ENCODE data around the gene ACSF3. TPM values are rescaled to one million over a fixed set of nuclear protein-coding genes. Genes with fewer than 3 reads are reported as not detected.
A peak's percentile ranks its signal among the peaks of the same experiment; 100 is the strongest.
"Not testable (repeated sequence)": the region's sequence is repeated elsewhere in the genome, so short reads cannot be mapped to it uniquely, and the experiment has no call there.

ACSF3 gene
- total RNA-seq, 3 donors from 2014 or later (not counting 1 experiment from before 2014, with no cell fraction given), result 45.0 to 71.4 (median 51.6) TPM

DNA sequence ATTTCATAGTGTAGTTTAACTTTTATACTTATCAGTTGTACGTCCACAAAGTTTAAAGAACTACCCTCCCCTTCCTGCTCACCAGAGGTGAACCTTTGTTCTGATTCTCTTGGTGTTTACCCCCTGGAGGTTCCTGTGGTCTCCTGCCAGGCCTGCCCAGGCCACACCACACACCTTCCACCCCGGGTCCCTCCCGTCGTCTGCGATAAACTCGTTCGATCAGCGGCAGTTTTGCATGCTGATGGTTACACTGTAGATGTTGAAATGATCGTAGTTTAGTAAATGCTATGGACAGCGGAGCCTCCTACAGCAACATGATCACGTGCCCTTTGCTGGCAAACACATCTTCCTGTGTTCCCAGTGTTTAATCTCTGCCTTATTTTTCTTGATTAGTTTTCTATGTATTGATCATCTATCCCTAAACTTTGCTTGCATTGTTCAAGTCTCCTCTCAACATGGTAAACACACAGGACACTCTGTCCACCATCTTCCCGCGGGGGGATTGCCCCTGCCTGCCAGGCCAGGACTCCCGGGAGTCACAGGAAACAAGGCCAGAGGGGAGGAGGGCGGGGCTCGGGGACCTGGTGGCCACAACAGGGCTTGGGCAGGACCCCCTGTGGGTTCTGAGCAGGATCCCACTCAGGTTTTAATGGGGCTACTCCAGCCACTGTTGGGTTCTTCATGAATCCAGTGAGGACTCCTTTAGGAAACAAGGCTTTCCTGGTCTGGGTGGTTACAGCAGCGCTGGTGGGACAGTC, 2.8 kb upstream of the ACSF3 start:
- H3K9me3 ChIP-seq (ENCODE audit: control insufficient read depth, insufficient read depth, low read length), result no peaks in the 10 kb centered on the region
- Mint-ChIP-seq H3K4me1 (peaks cover 16 to 19% of the 10 kb centered on the region in 2 donors), H3K4me3 (no peak overlapping the region), H3K9me3 (no peaks in the 10 kb centered on the region), H3K36me3 (no peaks in the 10 kb centered on the region), H3K27me3 (ENCODE audit: low read depth in 2 of 2) (peaks cover 20 to 36% of the 10 kb centered on the region in 2 donors), H3K27ac (no peak overlapping the region)
- no peaks in the 10 kb centered on the region for H3K36me3 ChIP-seq (ENCODE audit: control insufficient read depth, insufficient read depth, low read length)
- DNase-seq, result no peak
- H3K4me1 ChIP-seq (ENCODE audit: control insufficient read depth, insufficient read depth, low read length), result peaks cover 26% of the 10 kb centered on the region
- intact Hi-C loops (cut with micrococcal nuclease), result loop anchor here (10.0 kb wide), 1 partner anchor 124 kb away; the partner anchor contains the start of gene ZNF778
- ATAC-seq, result no peak
- 69% methylated on average over 16 of the region's 17 CpGs for WGBS (ENCODE audit: insufficient coverage)
- TF ChIP-seq, protein P1, sequence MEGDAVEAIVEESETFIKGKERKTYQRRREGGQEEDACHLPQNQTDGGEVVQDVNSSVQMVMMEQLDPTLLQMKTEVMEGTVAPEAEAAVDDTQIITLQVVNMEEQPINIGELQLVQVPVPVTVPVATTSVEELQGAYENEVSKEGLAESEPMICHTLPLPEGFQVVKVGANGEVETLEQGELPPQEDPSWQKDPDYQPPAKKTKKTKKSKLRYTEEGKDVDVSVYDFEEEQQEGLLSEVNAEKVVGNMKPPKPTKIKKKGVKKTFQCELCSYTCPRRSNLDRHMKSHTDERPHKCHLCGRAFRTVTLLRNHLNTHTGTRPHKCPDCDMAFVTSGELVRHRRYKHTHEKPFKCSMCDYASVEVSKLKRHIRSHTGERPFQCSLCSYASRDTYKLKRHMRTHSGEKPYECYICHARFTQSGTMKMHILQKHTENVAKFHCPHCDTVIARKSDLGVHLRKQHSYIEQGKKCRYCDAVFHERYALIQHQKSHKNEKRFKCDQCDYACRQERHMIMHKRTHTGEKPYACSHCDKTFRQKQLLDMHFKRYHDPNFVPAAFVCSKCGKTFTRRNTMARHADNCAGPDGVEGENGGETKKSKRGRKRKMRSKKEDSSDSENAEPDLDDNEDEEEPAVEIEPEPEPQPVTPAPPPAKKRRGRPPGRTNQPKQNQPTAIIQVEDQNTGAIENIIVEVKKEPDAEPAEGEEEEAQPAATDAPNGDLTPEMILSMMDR (IDR thresholded peaks at IDR 0.05), result no peak
- H3K4me3 ChIP-seq (ENCODE audit: low read length), result no peak overlapping the region
- no peaks in the 10 kb centered on the region for H3K27me3 ChIP-seq (ENCODE audit: control insufficient read depth, insufficient read depth, low read length)
- H3K27ac ChIP-seq (ENCODE audit: low read length), result no peak overlapping the region

DNA sequence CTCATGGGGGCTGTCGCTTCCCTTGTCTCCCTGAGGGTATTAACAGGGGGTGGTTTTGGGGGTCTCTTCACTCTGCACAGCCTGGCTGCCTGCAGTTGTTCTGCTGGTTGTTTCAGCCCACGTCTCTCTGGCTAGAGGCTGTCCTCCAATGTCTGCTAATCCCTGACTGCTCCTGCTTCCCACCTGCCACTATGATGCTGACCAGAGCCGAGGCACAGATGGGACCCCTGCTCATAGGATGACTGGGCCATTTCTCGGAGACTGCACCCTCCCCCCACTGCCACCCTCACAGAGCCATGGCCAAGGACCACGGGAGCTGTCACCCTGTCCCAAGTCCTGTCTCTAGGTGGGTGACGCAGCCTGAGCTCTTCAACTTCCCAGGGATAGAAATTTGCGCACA, 1.6 kb upstream of the ACSF3 start:
- ATAC-seq, result no peak

DNA sequence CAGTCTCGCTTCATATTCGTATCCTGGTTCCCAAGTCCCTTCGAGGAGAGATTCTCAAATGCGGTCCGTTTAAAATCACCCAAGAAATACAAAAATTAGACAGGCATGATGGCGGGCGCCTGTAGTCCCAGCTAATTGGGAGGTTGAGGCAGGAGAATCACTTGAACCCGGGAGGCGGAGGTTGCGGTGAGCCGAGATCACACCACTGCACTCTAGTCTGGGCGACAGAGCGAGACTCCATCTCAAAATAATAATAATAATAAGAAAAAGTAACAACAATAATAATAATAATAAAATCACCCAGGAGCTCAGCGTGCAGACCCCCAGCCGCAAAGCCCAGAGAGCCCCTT, 425 bp upstream of the ACSF3 start:
- 71% methylated on average over 13 of the region's 15 CpGs for WGBS (ENCODE audit: insufficient coverage)
- Histone ChIP-seq H3K27ac (ENCODE audit: low read length) (peak overlapping the region; percentile 60), H3K4me1 (ENCODE audit: control insufficient read depth, insufficient read depth, low read length) (peaks cover 49% of the 10 kb centered on the region), H3K4me3 (ENCODE audit: low read length) (peak overlapping the region; percentile 38)
- peaks cover 16 to 31% of the 10 kb centered on the region in 2 donors for H3K27me3 Mint-ChIP-seq (ENCODE audit: low read depth in 2 of 2)
- not testable (repeated sequence) for H3K9me3 ChIP-seq (ENCODE audit: control insufficient read depth, insufficient read depth, low read length); DNase-seq; H3K9me3 Mint-ChIP-seq; H3K36me3 Mint-ChIP-seq; ATAC-seq; H3K27me3 ChIP-seq (ENCODE audit: control insufficient read depth, insufficient read depth, low read length); H3K36me3 ChIP-seq (ENCODE audit: control insufficient read depth, insufficient read depth, low read length)
- peaks cover 40 to 43% of the 10 kb centered on the region in 2 donors for H3K4me1 Mint-ChIP-seq
- peak overlapping the region; percentile 68 to 69 for H3K27ac Mint-ChIP-seq
- intact Hi-C loops (cut with micrococcal nuclease), result loop anchor here (10.0 kb wide), 1 partner anchor 122 kb away; the partner anchor contains the start of gene ZNF778
- H3K4me3 Mint-ChIP-seq, result peak overlapping the region; percentile 79

More for the DNA sequence above, 1.6 kb upstream of the ACSF3 start:
- no peaks in the 10 kb centered on the region for H3K9me3 Mint-ChIP-seq
- Histone ChIP-seq H3K36me3 (ENCODE audit: control insufficient read depth, insufficient read depth, low read length) (no peaks in the 10 kb centered on the region), H3K4me1 (ENCODE audit: control insufficient read depth, insufficient read depth, low read length) (peaks cover 37% of the 10 kb centered on the region), H3K9me3 (ENCODE audit: control insufficient read depth, insufficient read depth, low read length) (no peaks in the 10 kb centered on the region), H3K4me3 (ENCODE audit: low read length) (no peak overlapping the region), H3K27me3 (ENCODE audit: control insufficient read depth, insufficient read depth, low read length) (no peaks in the 10 kb centered on the region), H3K27ac (ENCODE audit: low read length) (no peak overlapping the region)
- H3K36me3 Mint-ChIP-seq, result no peaks in the 10 kb centered on the region
- peaks cover 20 to 36% of the 10 kb centered on the region in 2 donors for H3K27me3 Mint-ChIP-seq (ENCODE audit: low read depth in 2 of 2)
- TF ChIP-seq, protein P1 (IDR thresholded peaks at IDR 0.05), result no peak
- intact Hi-C loops (cut with micrococcal nuclease), result loop anchor here (10.0 kb wide), 1 partner anchor 123 kb away; the partner anchor contains the start of gene ZNF778
- no peak for DNase-seq
- no peak overlapping the region for H3K27ac Mint-ChIP-seq
- WGBS (ENCODE audit: insufficient coverage), result 89% methylated on average over 7 of the region's 7 CpGs
- peaks cover 28 to 31% of the 10 kb centered on the region in 2 donors for H3K4me1 Mint-ChIP-seq
- peak overlapping the region; percentile 53 for H3K4me3 Mint-ChIP-seq

DNA sequence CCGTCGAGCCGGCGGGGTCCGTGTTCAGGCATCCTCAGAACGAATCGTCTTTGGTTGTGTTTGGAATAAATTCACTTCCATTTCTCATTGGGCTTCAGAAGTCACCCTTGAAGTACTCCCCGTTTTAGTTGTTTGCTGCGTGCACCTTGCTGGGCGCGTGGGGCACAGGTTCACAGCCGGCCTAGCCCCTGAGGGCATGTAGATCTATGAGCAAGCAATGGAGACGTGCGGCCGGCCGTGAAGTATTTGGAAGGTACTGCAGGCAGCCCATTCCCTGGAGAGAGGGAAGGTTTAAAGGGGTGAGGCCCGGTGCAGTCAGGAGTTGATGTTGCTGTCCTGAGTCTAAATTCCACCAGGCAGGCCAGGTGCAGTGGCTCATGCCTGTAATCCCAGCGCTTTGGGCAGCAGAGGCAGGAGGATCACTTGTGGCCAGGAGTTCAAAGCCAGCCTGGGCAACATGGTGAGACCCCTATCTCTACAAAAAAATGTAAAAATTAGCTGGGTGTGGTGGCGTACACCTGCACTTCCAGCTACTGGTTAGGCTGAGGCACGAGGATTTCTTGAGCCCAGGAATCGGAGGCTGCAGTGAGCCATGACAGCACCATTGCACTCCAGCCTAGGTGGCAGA, 714 bp downstream of the ACSF3 start:
- DNase-seq (peak in 1 of 2 donors; percentile 41), ATAC-seq (peak in 1 of 3 donors; percentile 5)
- H3K4me3 ChIP-seq (ENCODE audit: low read length), result peak overlapping the region; percentile 66
- H3K9me3 Mint-ChIP-seq, result no peaks in the 10 kb centered on the region
- no peaks in the 10 kb centered on the region for H3K36me3 ChIP-seq (ENCODE audit: control insufficient read depth, insufficient read depth, low read length)
- intact Hi-C loops (cut with micrococcal nuclease), result loop anchor here (10.0 kb wide), 1 partner anchor 120 kb away; the partner anchor contains the start of gene ZNF778
- H3K4me1 ChIP-seq (ENCODE audit: control insufficient read depth, insufficient read depth, low read length), result peaks cover 61% of the 10 kb centered on the region
- H3K9me3 ChIP-seq (ENCODE audit: control insufficient read depth, insufficient read depth, low read length), result no peaks in the 10 kb centered on the region
- 15% methylated on average over 21 of the region's 21 CpGs for WGBS (ENCODE audit: insufficient coverage)
- H3K4me1 Mint-ChIP-seq, result peaks cover 50 to 52% of the 10 kb centered on the region in 2 donors
- H3K27ac Mint-ChIP-seq, result peak overlapping the region; percentile 69 to 71
- peak overlapping the region; percentile 60 for H3K27ac ChIP-seq (ENCODE audit: low read length)
- H3K27me3 Mint-ChIP-seq (ENCODE audit: low read depth in 2 of 2), result peaks cover 15 to 31% of the 10 kb centered on the region in 2 donors
- H3K4me3 Mint-ChIP-seq, result peak overlapping the region; percentile 93
- no peaks in the 10 kb centered on the region for H3K36me3 Mint-ChIP-seq
- no peaks in the 10 kb centered on the region for H3K27me3 ChIP-seq (ENCODE audit: control insufficient read depth, insufficient read depth, low read length)
- TF ChIP-seq, protein P1 (IDR thresholded peaks at IDR 0.05), result no peak

Data from natural killer cell (primary cell).